ENCODE measurements around the gene FAM229B.

DNA sequence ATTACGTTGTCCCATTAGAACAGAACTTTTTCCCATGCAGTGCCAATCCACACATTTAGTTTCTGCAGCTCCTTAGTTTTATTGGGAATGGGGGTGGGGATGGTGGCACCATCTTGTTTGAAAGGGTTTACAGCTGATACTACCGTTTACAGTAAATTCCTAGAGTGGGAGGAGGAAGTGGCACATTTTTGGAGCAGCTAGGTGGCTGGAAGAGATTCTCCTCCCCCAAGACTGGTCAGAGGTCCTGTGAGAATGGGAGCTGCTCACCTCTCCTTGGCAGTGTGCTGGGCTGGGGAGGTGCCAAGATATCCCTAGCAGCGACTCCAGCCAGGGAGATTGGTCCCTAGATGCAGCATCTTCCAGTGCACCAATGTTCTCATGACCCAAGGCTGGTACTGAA lies 45.9 kb upstream of the FAM229B start:
- TF ChIP-seq, protein P1, sequence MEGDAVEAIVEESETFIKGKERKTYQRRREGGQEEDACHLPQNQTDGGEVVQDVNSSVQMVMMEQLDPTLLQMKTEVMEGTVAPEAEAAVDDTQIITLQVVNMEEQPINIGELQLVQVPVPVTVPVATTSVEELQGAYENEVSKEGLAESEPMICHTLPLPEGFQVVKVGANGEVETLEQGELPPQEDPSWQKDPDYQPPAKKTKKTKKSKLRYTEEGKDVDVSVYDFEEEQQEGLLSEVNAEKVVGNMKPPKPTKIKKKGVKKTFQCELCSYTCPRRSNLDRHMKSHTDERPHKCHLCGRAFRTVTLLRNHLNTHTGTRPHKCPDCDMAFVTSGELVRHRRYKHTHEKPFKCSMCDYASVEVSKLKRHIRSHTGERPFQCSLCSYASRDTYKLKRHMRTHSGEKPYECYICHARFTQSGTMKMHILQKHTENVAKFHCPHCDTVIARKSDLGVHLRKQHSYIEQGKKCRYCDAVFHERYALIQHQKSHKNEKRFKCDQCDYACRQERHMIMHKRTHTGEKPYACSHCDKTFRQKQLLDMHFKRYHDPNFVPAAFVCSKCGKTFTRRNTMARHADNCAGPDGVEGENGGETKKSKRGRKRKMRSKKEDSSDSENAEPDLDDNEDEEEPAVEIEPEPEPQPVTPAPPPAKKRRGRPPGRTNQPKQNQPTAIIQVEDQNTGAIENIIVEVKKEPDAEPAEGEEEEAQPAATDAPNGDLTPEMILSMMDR (IDR thresholded peaks at IDR 0.05): no peak
- TF ChIP-seq POLR2A (IDR thresholded peaks at IDR 0.05): no peak

All from vagina (tissue), 2 donors.